ENCODE measurements around the gene HIGD2A.

DNA sequence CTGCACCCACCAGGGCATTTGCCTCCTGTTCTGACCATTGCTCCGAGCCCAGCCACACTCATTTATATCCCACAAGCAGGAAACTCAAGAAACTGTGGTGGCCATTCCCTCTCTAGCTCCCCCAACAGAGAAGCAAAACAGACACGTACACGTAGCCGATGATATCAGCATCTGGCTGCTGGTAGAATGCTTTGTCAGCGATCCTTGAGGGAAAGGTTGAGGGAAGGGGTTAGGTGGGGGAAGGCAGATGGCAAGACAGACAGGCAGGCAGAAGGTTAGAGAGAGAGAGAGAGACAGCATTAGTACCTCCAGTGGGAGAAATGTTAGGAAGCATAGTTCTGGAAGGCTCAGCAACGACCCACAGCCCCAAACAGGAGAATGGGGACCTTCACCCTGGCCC, 7.8 kb downstream of the HIGD2A start:
- TF ChIP-seq, protein P1, sequence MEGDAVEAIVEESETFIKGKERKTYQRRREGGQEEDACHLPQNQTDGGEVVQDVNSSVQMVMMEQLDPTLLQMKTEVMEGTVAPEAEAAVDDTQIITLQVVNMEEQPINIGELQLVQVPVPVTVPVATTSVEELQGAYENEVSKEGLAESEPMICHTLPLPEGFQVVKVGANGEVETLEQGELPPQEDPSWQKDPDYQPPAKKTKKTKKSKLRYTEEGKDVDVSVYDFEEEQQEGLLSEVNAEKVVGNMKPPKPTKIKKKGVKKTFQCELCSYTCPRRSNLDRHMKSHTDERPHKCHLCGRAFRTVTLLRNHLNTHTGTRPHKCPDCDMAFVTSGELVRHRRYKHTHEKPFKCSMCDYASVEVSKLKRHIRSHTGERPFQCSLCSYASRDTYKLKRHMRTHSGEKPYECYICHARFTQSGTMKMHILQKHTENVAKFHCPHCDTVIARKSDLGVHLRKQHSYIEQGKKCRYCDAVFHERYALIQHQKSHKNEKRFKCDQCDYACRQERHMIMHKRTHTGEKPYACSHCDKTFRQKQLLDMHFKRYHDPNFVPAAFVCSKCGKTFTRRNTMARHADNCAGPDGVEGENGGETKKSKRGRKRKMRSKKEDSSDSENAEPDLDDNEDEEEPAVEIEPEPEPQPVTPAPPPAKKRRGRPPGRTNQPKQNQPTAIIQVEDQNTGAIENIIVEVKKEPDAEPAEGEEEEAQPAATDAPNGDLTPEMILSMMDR (IDR thresholded peaks at IDR 0.05), result no peak
- TF ChIP-seq POLR2A (IDR thresholded peaks at IDR 0.05), result no peak
